HFF-Myc (cell line): ENCODE results near the gene TADA2A.

Experiments used
- DNase-seq: peaks from one replicate; pipeline ENCODE4 v3.0.0-alpha.2; 2011; ENCODE audit warnings: low read depth; ENCODE audit errors: extremely low read depth
- H3K4me3 ChIP-seq: replicated peaks from 2 replicates; pipeline ENCODE4 v1.5.1; 2011; ENCODE audit warnings: low read depth, mild to moderate bottlenecking, control low read depth, low read length
- TF ChIP-seq, protein P1 (sequence below): IDR thresholded peaks from 2 replicates; pipeline ENCODE4 v1.5.1; 2012; ENCODE audit warnings: mild to moderate bottlenecking, low read depth, low read length, control low read depth; ENCODE audit errors: missing control alignments

The TADA2A gene

DNA sequence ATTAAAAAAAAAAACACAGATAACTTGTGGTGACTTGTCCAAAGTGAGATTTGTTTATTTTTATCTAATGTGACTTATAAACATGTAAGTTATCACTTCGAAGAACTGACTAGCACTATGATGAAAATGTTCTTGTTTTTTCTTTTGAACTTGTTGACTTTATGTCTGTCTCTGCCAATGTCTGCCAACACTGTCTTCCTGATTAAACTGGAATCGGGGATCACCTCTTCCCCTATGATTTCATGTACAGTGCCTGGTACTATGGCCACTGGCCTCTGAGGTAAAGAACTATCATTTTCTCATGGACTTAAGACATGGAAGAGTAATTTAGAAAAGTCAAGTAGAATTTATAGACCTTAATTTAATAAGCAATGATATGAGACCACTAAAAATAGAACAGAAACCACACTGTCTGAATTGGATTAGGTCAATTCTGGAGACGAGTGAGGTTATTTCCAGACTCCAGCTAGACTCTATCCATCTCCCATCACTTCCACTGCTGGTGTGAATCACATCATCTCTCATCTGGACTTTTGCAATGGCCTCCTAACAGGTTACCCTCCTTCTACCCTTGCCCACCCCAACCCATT, 22.0 kb upstream of the TADA2A start:
- no peak for DNase-seq
- H3K4me3 ChIP-seq: no peak overlapping the region

GRCh38 chr17:37385474-37385990, 21.2 kb upstream of the TADA2A start:
- H3K4me3 ChIP-seq: no peak overlapping the region
- TF ChIP-seq, protein P1, sequence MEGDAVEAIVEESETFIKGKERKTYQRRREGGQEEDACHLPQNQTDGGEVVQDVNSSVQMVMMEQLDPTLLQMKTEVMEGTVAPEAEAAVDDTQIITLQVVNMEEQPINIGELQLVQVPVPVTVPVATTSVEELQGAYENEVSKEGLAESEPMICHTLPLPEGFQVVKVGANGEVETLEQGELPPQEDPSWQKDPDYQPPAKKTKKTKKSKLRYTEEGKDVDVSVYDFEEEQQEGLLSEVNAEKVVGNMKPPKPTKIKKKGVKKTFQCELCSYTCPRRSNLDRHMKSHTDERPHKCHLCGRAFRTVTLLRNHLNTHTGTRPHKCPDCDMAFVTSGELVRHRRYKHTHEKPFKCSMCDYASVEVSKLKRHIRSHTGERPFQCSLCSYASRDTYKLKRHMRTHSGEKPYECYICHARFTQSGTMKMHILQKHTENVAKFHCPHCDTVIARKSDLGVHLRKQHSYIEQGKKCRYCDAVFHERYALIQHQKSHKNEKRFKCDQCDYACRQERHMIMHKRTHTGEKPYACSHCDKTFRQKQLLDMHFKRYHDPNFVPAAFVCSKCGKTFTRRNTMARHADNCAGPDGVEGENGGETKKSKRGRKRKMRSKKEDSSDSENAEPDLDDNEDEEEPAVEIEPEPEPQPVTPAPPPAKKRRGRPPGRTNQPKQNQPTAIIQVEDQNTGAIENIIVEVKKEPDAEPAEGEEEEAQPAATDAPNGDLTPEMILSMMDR: no peak
- DNase-seq: no peak

More for the DNA sequence above, 22.0 kb upstream of the TADA2A start:
- TF ChIP-seq, protein P1: no peak

- DNase-seq: no peak
- H3K4me3 ChIP-seq: no peak overlapping the region
- TF ChIP-seq, protein P1: no peak
These were observed 20.2 kb upstream of the TADA2A start for GRCh38 chr17:37386462-37386861.

GRCh38 chr17:37388266-37388665, 18.4 kb upstream of the TADA2A start:
- DNase-seq: no peak
- H3K4me3 ChIP-seq: no peak overlapping the region
- TF ChIP-seq, protein P1: no peak

GRCh38 chr17:37389160-37389559, 17.5 kb upstream of the TADA2A start:
- TF ChIP-seq, protein P1: no peak
- DNase-seq: no peak
- H3K4me3 ChIP-seq: no peak overlapping the region

GRCh38 chr17:37391146-37391545, 15.5 kb upstream of the TADA2A start:
- DNase-seq: no peak
- TF ChIP-seq, protein P1: no peak
- H3K4me3 ChIP-seq: no peak overlapping the region

GRCh38 chr17:37392024-37392590, 14.6 kb upstream of the TADA2A start:
- H3K4me3 ChIP-seq: no peak overlapping the region
- no peak for DNase-seq
- TF ChIP-seq, protein P1: no peak
